GM12892 (cell line): Measurements from ENCODE around the gene ETHE1.

Source experiments
- DNase-seq: peaks from one replicate; pipeline ENCODE4 v3.0.0; 2011; ENCODE audit not compliant: insufficient read length
- FAIRE-seq: peaks from 2 replicates; lab custom pipeline; 2011; peaks lifted over from hg19 to GRCh38; lab: Jason Lieb, UNC
- POLR2A ChIP-seq: IDR thresholded peaks from 2 replicates; pipeline ENCODE4 v1.6.1; 2011; ENCODE audit warnings: low read depth, low read length, control low read depth
- POLR2AphosphoS5 ChIP-seq: IDR thresholded peaks from 2 replicates; pipeline ENCODE4 v1.6.1; 2011; ENCODE audit warnings: low read depth, low read length, control low read depth
- TAF1 ChIP-seq: IDR thresholded peaks from 2 replicates; pipeline ENCODE4 v1.6.1; 2011; ENCODE audit warnings: low read depth, mild to moderate bottlenecking, control low read depth, low read length, borderline replicate concordance

Gene ETHE1

DNA sequence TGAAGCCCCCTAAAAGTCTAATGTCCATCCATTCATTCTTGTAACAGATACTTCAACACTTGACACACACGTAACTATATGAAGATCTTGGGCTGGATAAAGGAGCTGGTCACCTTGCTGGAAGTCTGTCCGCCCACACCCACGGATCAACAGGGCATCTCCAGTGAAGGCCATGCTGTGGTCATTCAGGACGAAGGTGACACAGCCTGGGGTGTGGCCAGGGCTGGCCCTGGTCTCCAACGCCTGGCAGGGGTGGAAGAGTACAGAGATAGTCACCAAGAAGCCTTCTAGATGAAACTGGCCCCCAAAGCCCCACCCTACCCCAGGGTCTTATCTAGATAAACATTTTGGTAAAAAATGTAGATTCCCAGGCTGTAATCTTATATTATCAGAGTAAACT lies 15.7 kb downstream of the ETHE1 start:
- no peak for DNase-seq
- TF ChIP-seq TAF1 (no peak), POLR2A (no peak), POLR2AphosphoS5 (no peak)
- FAIRE-seq = no peak

DNA sequence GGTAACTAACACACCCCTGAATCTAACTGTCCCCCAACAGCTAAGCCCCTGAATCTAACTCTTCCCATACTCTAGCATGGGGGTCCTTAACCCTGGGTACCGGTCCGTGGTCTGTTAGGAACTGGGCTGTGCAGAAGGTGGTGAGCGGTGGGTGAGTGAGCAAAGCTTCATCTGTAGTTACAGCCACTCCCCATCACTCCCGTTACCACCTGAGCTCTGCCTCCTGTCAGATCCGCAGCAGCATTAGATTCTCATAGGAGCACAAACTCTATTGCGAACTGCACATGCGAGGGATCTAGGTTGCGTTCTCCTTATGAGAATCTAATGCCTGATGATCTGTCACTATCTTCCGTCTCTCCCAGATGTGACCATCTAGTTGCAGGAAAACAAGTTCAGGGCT lies 16.3 kb downstream of the ETHE1 start:
- TF ChIP-seq POLR2A (no peak), POLR2AphosphoS5 (no peak), TAF1 (no peak)
- FAIRE-seq (no peak), DNase-seq (no peak)

DNA sequence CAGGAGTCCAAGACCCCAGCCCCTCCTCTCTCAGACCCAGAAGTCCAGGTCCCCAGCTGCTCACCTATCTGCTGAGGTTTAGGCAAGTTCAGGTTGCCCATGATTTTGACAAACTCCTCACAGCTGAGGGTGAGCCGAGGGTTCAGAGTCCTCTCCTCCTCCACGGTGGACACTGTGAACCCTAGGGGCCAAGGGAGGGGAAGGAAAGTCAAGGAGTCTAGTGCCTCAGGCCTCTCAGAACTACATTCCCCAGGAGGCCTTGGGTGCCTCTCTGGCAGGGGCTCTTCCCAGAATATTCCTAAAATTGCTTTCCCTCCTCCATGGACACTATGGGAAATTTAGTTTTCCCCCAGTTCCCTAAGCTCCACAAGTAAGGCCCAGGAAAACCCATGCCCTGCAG lies 19.1 kb downstream of the ETHE1 start:
- FAIRE-seq (no peak), DNase-seq (no peak)
- TF ChIP-seq POLR2AphosphoS5 (no peak), POLR2A (no peak), TAF1 (no peak)

DNA sequence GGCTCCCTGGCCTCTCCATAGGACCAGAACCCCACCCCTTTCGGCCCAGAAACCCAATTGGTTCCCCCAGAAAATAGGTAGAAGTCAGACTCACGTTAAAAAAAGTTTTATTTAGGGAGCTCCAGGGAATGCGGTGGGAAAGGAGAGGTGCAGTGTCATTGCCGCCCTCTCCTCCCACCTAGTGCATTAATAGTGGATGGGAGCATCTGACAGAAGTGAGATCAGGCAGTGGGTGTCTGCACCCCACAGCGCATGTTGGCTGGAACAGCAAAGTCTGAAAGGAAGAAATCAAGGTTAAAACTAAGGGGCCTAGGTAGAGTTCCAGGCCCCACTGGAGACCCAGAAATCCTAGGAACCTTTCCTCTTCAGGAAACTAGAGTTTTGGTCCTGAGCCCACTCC lies 20.4 kb downstream of the ETHE1 start:
- FAIRE-seq = no peak
- DNase-seq = no peak
- TF ChIP-seq POLR2A (no peak), TAF1 (no peak), POLR2AphosphoS5 (no peak)

DNA sequence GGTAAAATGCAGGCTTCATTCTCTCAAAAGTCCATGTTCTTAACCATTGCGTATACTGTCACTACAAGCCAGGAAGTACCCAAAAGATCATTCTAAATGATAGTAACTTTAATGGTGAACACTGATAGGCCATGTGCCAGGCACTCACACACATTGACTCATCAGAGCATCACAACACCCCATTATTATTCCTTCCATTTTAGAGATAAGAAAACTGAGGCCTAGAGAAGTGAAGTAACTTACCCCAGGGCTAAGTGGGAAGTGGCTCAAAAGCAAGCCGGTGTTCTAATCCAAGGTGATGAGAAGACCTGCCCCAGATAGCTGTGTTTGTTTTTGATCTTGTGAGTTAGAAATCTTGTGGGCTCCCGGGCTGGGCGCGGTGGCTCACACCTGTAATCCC lies 21.1 kb downstream of the ETHE1 start:
- DNase-seq = no peak
- TF ChIP-seq TAF1 (no peak), POLR2A (no peak), POLR2AphosphoS5 (no peak)
- no peak for FAIRE-seq

DNA sequence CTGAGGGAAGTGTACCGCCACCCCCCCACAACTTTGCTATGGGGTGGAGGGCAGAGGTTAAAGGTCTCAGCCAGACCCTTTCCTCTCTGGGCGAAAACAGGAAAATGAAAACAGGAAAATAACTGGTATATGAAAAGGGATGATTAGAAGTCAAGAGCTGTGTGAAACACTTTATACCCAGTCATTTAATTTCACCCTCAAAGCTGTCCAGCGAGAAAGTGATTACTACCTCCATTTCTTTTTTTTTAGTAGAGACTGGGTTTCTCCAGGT lies 21.9 kb downstream of the ETHE1 start:
- peak; percentile 14 for FAIRE-seq
- TF ChIP-seq POLR2AphosphoS5 (no peak), TAF1 (no peak), POLR2A (no peak)
- no peak for DNase-seq

DNA sequence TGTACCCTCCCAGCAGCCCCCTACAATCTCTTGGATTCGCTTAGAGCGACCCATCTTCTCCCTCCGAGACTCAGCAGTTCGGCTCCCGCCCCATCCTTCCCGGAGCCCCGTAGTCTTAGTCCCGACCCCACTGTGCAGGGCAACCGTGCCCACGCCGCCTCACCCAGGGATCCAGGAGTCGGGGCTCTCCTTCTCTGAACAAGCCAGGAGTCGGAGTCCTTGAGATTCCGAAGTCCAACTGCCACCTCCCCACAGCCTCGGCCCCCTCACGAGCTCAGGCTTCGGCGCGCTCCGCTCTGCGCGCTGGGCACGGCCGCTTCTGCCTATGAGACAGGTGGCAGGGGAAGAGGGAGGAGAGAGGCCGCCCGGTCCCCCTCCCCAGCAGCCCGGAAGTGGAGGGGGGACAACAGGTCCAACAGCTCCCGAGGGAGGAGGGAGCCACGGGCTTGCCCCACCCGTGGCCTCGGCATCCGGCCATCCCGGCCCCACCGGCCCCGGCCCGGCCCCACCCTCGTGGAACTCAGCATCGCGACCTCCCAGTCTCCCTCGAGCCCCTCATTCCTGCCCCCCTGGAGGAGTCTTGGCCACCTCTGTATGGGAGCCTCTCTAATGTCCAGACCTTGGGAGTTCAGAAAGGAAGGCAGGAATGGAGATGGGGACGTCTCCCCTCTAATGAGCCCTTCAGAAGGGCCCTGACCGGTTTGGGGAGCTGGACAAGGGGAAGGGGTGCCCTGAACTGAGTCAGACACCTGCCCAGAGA lies 22.4 kb downstream of the ETHE1 start, which contains the start of gene PHLDB3:
TSS of gene PHLDB3 (minus strand) at position 321 of the 760 bp plus-strand sequence. CDS start 628 bp downstream, outside the sequence.
- TF ChIP-seq POLR2A = no peak
- TF ChIP-seq POLR2AphosphoS5 = no peak
- TF ChIP-seq TAF1 = no peak
- DNase-seq = no peak
- peak; percentile 53 for FAIRE-seq

DNA sequence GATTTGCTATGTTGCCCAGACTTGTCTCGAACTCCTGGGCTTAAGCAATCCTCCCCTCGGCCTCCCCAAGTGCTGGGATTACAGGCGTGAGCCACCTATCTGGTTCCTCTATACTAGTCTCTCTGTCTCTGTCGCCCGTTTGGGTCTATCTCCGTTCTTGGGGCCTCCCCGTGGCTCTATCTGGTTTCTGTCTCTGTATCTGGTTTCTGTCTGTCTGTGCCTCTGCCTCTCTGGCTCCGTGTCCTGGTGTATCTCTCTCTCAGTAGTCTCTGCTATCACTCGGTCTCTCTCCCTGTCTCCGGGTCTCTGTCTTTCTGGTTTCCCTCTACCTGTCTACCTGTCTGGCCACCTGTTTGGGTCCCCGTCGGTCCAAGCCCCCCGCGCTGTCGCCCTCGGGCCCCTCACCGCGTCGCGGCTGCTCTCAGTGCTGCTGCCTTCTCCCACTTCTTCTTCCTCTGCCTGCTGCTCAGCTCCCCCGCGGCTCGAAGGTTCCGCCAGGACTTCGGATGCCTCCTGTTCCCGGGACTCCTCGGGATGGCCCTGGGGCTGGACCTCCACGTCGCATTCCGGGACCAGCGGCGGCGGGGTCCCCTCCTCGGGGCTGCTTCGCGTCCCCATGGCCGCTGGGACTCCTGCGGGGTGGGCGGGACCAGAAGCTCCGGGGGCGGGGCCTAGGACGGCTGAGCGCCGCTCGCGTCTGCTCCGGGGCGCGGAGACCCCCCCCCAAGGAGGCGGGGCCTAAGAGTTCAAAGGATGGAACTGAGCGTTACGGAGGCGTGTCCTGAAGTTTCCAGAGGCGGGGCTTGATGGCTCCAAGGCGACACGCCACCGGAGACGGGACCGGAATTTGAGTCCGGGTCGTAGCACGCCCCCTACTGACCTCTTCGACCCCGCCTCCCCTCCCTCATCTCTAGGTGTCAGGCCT lies 23.2 kb downstream of the ETHE1 start:
- FAIRE-seq (peak; percentile 97), DNase-seq (peak; percentile 97)
- no peak; the same call in 1 of the 2 replicates for TF ChIP-seq POLR2A
- no peak for TF ChIP-seq TAF1
- no peak for TF ChIP-seq POLR2AphosphoS5

DNA sequence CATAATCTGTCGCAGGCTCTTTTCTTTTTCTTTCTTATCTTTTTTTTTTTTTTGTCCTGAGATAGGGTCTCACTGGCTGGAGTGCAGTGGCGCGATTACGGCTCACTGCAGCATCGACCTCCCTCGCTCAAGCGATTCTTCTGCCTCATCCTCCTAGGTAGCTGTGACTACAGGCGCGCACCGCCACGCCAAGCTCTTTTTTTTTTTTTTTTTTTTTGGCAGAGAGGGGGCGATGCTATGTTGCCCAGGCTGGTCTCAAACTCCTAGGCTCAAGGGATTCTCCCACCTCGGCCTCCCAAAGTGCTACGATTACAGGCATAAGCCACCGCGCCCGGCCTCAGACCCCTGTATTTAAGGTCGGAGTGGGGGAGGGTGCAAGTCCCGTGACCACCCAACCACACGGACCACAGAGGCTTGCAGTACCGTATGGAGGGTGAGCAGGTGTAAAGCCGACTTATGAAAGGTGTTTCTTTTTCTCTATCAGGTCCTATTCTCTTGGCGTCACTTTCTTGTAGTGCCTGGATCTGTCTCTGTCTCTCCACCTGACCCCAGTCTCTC lies 24.5 kb downstream of the ETHE1 start:
- no peak for FAIRE-seq
- DNase-seq = no peak
- TF ChIP-seq TAF1 (no peak), POLR2AphosphoS5 (no peak), POLR2A (no peak)

DNA sequence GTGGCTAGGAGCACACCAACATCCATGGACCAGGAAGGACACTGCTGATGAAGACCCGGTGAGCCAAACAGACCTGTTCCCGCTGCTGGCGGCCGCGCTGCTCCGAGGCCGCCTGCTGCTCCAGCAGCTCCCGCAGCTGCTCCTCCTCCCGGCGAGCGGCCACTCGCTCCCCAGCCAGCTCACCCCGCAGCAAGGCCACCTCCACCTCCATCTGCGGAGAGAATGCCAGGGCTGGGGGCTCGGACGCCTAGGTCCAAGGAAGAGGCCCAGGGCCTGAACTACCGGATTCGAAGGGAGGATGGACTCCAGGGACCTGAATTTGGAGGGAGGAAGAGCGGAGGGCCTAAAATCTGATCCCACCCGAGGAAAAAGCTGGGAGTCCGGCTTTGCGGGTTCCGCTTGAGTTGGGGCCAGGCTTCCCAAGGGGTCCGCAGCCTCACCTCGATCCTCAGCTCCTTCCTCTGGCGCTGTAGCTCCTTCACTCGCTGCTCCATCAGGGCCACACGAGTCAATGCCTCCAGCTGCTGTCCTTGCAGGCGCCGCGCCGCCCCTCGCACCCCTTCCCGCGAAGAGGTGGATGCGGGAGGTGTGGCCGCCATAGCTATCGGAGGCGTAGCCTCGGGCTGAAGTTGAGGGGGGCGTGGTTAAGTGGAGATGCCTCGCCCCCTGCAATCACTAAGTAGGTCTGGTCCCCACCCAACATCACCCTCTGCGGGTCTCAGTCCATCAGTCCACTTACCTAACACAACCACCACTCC lies 25.2 kb downstream of the ETHE1 start:
- no peak for DNase-seq
- TF ChIP-seq POLR2AphosphoS5 (no peak), TAF1 (no peak), POLR2A (no peak)
- FAIRE-seq = no peak

DNA sequence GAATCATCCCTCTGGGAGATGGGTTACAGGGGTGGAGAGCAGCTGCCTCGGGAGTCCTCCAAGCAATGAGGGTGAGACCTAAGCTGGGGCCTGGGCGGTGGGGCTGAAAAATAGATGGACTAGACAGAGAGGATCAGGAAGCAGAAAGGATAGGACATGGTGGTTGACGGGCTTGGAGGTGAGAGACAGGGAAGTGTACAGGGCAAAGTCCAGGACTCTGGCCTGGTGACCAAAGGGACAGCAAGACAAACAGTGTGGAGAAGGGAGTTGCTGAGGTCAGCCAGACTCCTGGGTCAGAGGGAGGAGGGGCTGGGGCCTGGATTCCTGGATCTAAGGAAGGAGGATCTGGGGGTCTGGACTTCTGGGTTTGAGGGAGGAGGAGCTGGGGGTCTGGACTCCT lies 28.0 kb downstream of the ETHE1 start:
- no peak for FAIRE-seq
- no peak for DNase-seq
- TF ChIP-seq POLR2A (no peak), TAF1 (no peak)
